GM18508 (cell line): ENCODE data around the gene ACOX1.
"Not testable (repeated sequence)": the region's sequence is repeated elsewhere in the genome, so short reads cannot be mapped to it uniquely, and the experiment has no call there.

Source experiments
- ATAC-seq: cut with Tn5 transposase; IDR thresholded peaks from one replicate; pipeline ENCODE4 v1.9.1; 2021; ENCODE audit warnings: moderate number of reproducible peaks; ENCODE audit not compliant: insufficient read depth, unreplicated experiment

The ACOX1 gene

GRCh38 chr17:75983501-75984181 lies 4.7 kb upstream of the ACOX1 start:
- no peak for ATAC-seq

- no peak for ATAC-seq
Measured at GRCh38 chr17:75981019-75981615, 2.2 kb upstream of the ACOX1 start.

GRCh38 chr17:75980188-75981018 lies 1.4 kb upstream of the ACOX1 start:
- no peak for ATAC-seq

- no peak for ATAC-seq
Measured at GRCh38 chr17:75979705-75980187, 780 bp upstream of the ACOX1 start.

- ATAC-seq: no peak
Measured at GRCh38 chr17:75976175-75976848, 2.7 kb downstream of the ACOX1 start.

- no peak for ATAC-seq
Measured at GRCh38 chr17:75975757-75976174, 3.2 kb downstream of the ACOX1 start.

- not testable (repeated sequence) for ATAC-seq
Measured at GRCh38 chr17:75975187-75975586, 3.8 kb downstream of the ACOX1 start.

- ATAC-seq: no peak
Measured at GRCh38 chr17:75970626-75971025, 8.3 kb downstream of the ACOX1 start.

GRCh38 chr17:75970011-75970523 lies 8.9 kb downstream of the ACOX1 start:
- no peak for ATAC-seq

GRCh38 chr17:75969044-75969443 lies 9.9 kb downstream of the ACOX1 start:
- not testable (repeated sequence) for ATAC-seq

GRCh38 chr17:75965468-75965867 lies 13.5 kb downstream of the ACOX1 start:
- no peak for ATAC-seq

GRCh38 chr17:75959839-75960511 lies 19.0 kb downstream of the ACOX1 start:
- no peak for ATAC-seq

- no peak for ATAC-seq
Measured at GRCh38 chr17:75959051-75959838, 19.7 kb downstream of the ACOX1 start.

- no peak for ATAC-seq
Measured at GRCh38 chr17:75950855-75951554, 28.0 kb downstream of the ACOX1 start.

- no peak for ATAC-seq
Measured at GRCh38 chr17:75950421-75950820, 28.5 kb downstream of the ACOX1 start.

GRCh38 chr17:75945211-75945610 lies 33.8 kb downstream of the ACOX1 start:
- no peak for ATAC-seq

GRCh38 chr17:75943491-75943890 lies 35.5 kb downstream of the ACOX1 start:
- ATAC-seq: no peak

- ATAC-seq: no peak
Measured at GRCh38 chr17:75942473-75942872, 36.5 kb downstream of the ACOX1 start.
